H1 (cell line): ENCODE measurements around the gene PAEP.

ENCODE experiments used
- CBX5 ChIP-seq: fragments of 300-800, 300-1000 bp; sonication (generic); IDR thresholded peaks from 2 replicates; pipeline ENCODE4 v1.7.1; 2016; ENCODE audit warnings: antibody characterized with exemption, low read length, low read depth
- CREB1 ChIP-seq: IDR thresholded peaks from 2 replicates; pipeline ENCODE4 v1.6.1; 2012; ENCODE audit warnings: inconsistent platforms
- CTCF ChIP-seq, 3 experiments: IDR thresholded peaks; 1 replicate in 2 of 3; 2 replicates in 1 of 3; pipeline versions ENCODE4 v1.5.1 to v1.6.1; 2011; ENCODE audit warnings: low read length in 3 of 3, mild to moderate bottlenecking in 3 of 3, inconsistent platforms in 2 of 3, low read depth in 1 of 3, moderate library complexity in 1 of 3; ENCODE audit not compliant: insufficient read depth in 1 of 3; ENCODE audit errors: control extremely low read depth in 1 of 3
- EZH2 ChIP-seq: fragments of 200-600 bp; sonication (generic); IDR thresholded peaks from 2 replicates; pipeline ENCODE4 v1.7.1; 2012; ENCODE audit warnings: low read depth, mild to moderate bottlenecking, moderate library complexity, low read length, inconsistent platforms; ENCODE audit not compliant: severe bottlenecking
- MAX ChIP-seq: IDR thresholded peaks from 2 replicates; pipeline ENCODE4 v1.6.1; 2012; ENCODE audit warnings: inconsistent platforms
- POLR2A ChIP-seq, 2 experiments: IDR thresholded peaks; 1 replicate in 1 of 2; 2 replicates in 1 of 2; pipeline ENCODE4 v1.6.1; 2011; ENCODE audit warnings: low read depth in 2 of 2, low read length in 2 of 2, mild to moderate bottlenecking in 2 of 2; ENCODE audit errors: control extremely low read depth in 1 of 2
- POLR2AphosphoS5 ChIP-seq: IDR thresholded peaks from 2 replicates; pipeline ENCODE4 v1.6.1; 2011; ENCODE audit warnings: low read depth, low read length
- RBBP5 ChIP-seq: IDR thresholded peaks from 2 replicates; pipeline ENCODE4 v1.7.1; 2012; ENCODE audit warnings: low read depth, mild to moderate bottlenecking, inconsistent platforms, low read length, moderate library complexity, borderline replicate concordance
- RXRA ChIP-seq: IDR thresholded peaks from 2 replicates; pipeline ENCODE4 v1.6.1; 2011; ENCODE audit warnings: low read depth, mild to moderate bottlenecking, low read length, moderate library complexity; ENCODE audit not compliant: insufficient read depth
- SAP30 ChIP-seq: fragments of 300-600 bp; sonication (generic); IDR thresholded peaks from 2 replicates; pipeline ENCODE4 v1.7.1; 2012; ENCODE audit warnings: low read length, moderate library complexity, mild to moderate bottlenecking, inconsistent platforms; ENCODE audit not compliant: insufficient read depth, insufficient replicate concordance
- SIN3A ChIP-seq, 2 experiments: IDR thresholded peaks in 1 of 2; conservative IDR thresholded peaks in 1 of 2; 2 replicates each; pipeline ENCODE4 v1.6.1; 2011 to 2012; ENCODE audit warnings: low read length in 2 of 2, improper control_type of control experiment in 1 of 2, low read depth in 1 of 2, mild to moderate bottlenecking in 1 of 2
- TCF12 ChIP-seq: IDR thresholded peaks from 2 replicates; pipeline ENCODE4 v1.6.1; 2011; ENCODE audit warnings: low read depth, mild to moderate bottlenecking, low read length
- YY1 ChIP-seq: IDR thresholded peaks from 2 replicates; pipeline ENCODE4 v1.6.1; 2011; ENCODE audit warnings: low read depth, mild to moderate bottlenecking, low read length

- TF ChIP-seq RXRA (no peak), POLR2AphosphoS5 (no peak), CTCF (IDR thresholded peaks at IDR 0.05; ENCODE audit: control extremely low read depth in 1 of 3, insufficient read depth in 1 of 3, low read depth in 1 of 3, low read length in 3 of 3) (no peak), POLR2A (IDR thresholded peaks at IDR 0.05; ENCODE audit: control extremely low read depth in 1 of 2, low read depth in 2 of 2, low read length in 2 of 2) (no peak), TCF12 (no peak), RBBP5 (no peak), SAP30 (no peak), EZH2 (no peak), CREB1 (no peak), SIN3A (conservative IDR thresholded peaks at IDR 0.05 in 1 of 2, IDR thresholded peaks at IDR 0.05 in 1 of 2; ENCODE audit: low read depth in 1 of 2, low read length in 2 of 2) (no peak), MAX (no peak), CBX5 (no peak), YY1 (no peak)
Observed at GRCh38 chr9:135574943-135575342, 13.4 kb downstream of the PAEP start.
